Activated CD8-positive, alpha-beta memory T cell treated with anti-CD3 and anti-CD28 coated beads, Interleukin-2, amount 50 U/mL, for 48 hours (primary cell): ENCODE data around the gene SH3PXD2A.

Experiments used
- DNase-seq: peaks from one replicate; pipeline ENCODE4 v3.0.0-alpha.2; 2020

SH3PXD2A gene

GRCh38 chr10:103548006-103548405 is 307.4 kb downstream of the SH3PXD2A start:
- no peak for DNase-seq

GRCh38 chr10:103547391-103547946 is 307.9 kb downstream of the SH3PXD2A start:
- DNase-seq = no peak

DNA sequence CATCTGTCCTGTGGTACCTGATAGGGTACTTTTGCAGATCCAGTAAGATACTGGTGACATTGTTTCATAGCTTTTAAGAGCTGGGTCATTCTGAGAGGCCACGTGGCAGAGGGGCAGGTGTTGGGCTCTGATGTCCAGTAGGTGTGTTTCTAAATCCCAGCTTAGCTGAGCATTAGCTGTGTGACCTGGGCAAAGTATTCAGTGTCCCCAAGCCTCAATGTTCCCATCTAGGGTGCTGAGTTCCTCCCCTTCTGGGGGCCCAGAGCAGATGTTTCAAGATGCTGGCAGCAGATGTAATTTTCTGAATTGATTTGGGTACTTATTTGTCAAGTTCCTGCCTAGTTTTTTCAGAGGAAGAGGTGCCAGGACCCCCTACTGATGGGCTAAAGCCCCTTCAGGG is 309.0 kb downstream of the SH3PXD2A start:
- no peak for DNase-seq

GRCh38 chr10:103545771-103546281 is 309.6 kb downstream of the SH3PXD2A start:
- DNase-seq = no peak

GRCh38 chr10:103545366-103545765 is 310.0 kb downstream of the SH3PXD2A start:
- no peak for DNase-seq

- no peak for DNase-seq
These were observed 310.6 kb downstream of the SH3PXD2A start for GRCh38 chr10:103544657-103545310.
